Superior temporal gyrus (tissue), 1 donor: Measurements from ENCODE around the gene IL21.
"Not testable (repeated sequence)": the region's sequence is repeated elsewhere in the genome, so short reads cannot be mapped to it uniquely, and the experiment has no call there.

Experiments used
- DNase-seq: peaks from one replicate; pipeline ENCODE4 v3.0.0-alpha.2; 2016; ENCODE audit errors: extremely low spot score

Gene IL21

DNA sequence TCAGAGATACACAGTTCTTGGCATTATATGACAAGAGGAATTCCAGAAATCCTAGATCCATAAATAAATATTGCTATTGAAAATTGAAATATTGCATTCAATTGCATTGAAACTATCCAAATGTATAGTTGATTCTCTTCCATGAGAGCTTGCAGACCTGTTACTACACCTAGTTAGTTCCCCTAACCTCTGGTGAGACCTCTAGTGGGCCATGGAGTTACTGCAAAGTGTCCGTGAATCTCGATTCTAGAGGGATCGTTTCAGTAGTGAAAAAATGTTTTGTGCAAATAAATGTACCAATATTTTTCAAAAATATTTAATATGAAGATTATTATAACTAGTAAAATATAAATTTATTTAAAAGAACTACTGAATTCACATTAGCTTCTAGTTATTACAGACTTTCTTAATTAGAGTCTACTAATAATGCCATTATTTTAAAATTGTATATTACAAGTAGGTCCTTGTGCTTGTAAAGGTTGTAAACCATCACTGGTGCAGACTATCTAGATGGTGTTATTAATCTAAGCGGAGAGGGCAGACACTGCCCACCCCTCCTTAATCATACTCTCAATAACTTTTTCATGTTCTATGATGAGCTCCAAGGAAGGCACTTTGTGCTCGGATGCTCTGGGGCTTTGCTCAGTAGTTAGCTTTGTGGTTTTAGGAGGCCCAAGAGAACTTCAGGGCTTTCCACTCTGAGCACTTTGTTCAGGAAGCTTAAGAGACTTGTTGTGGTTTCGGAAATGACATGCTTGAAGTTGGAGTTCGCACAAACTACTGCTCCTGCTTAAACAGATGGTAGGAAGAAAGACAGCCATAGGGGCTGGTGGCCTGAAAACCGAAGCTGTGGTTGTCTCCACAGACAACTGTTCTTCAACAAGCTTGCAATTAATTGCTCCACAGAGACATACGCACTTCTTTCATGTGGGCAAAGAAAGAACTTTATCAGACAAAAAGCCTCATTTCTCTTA is 42.8 kb downstream of the IL21 start:
- DNase-seq = peak; percentile 81

DNA sequence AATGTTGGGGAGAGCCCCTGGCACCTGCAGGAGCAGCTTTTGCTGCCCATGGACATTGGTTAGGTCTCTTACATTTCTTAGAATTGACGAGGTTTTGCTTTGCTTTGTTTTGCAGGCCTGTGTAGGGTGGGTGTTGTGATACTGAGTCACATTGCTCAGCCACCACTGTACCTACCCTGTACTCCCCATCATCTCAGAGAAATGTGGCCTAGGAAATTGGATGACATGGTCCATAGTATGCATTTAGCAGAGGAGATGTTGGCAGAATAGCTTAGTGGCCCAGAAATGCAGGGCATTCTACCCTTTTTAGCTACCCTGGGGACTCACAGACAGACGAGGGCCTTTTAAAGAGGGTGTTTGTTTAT is 43.7 kb downstream of the IL21 start:
- no peak for DNase-seq

DNA sequence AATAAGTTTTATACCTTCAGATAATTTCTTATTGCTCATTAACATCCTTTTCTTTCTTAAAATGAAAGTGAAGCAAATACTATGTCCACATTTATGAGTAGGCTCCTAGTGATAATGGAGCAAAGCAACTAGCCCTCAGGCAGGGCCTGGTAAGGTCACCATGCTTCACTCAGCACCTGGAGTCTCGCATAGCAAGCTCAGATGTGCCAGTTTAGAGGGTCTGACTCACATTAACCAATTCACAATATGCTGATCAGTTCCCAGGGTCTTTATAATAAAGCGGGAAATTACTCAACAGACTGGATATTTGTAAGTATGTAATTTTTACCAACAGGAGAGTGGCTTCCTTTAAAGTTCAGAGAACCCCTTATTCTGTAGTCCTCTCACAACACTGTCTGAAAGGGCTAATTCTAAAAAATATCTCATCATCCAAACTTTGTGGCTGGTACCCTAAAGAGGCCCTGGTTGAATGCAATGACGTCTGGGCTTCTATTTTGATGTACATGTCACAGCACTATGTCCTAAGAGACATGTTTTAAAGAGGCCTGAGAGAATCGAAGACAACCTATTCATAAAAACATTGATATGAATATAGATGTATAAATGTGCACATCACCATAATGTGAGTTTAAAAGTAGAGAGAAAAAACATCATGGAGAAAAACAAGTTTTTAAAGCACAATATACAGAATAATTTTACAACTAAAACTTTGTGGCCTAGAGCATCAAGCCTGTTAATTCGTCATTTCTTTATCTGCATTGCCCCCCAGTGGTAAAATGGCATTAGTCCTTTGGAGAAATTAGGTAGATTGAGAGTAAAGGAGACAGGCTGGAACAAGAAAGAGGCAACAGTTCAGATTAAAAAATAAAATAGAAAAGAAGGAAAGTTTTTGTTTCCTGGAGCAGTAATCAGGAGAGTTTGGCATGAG is 44.3 kb downstream of the IL21 start:
- DNase-seq = peak; percentile 90

DNA sequence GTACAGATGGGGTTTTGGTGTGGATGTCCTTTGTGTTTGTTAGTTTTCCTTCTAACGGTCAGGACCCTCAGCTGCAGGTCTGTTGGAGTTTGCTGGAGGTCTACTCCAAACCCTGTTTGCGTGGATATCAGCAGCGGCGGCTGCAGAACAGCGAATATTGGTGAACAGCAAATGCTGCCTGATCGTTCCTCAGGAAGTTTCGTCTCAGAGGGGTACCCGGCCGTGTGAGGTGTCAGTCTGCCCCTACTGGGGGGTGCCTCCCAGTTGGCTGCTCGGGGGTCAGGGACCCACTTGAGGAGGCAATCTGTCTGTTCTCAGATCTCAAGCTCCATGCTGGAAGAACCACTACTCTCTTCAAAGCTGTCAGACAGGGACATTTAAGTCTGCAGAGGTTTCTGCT is 46.5 kb downstream of the IL21 start:
- not testable (repeated sequence) for DNase-seq

DNA sequence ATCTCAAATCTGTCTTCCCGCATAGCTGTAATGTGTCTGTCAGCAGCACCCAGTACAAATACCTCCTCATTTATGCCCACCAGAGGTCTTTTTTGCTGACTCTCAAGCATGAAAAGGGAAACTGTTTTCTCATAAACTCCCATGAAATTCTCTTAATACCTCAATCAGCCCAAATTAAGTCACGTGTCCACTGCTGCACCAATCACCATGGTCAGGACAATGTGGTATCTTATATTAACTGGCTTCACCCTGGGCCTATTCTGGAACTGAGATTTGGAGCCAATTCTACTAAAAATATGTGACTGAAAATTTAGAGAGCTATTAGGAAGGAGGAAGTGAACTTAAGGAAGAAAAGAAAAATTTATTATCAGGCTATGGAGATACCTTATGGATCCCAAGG is 58.4 kb downstream of the IL21 start:
- DNase-seq = no peak
